HEK293 (cell line): Measurements from ENCODE around the gene RAP1A.

Experiments used
- CTCF ChIA-PET: fragments of 350-600 bp; formaldehyde crosslinking; extraction: SDS; loops from one replicate; lab custom pipeline; 2021; ENCODE audit warnings: antibody characterized with exemption; lab: Yijun Ruan, JAX
- POLR2A ChIA-PET: fragments of 300-600 bp; formaldehyde crosslinking; extraction: SDS; loops from one replicate; lab custom pipeline; 2020; ENCODE audit warnings: antibody characterized with exemption, inconsistent platforms; lab: Yijun Ruan, JAX
- H3K27ac ChIP-seq: fragments of 200-500 bp; sonication (Bioruptor generic); 2 replicates; pipeline ENCODE4 v1.5.1; 2014; ENCODE audit warnings: low read depth, low read length, control low read depth, inconsistent platforms; ENCODE audit errors: extremely low read depth
- H3K36me3 ChIP-seq, 2 experiments: fragments of 200-500 bp in 1 of 2; sonication (Bioruptor generic) in 1 of 2; 1 replicate in 1 of 2; 2 replicates in 1 of 2; pipeline ENCODE4 v1.5.1; 2014 to 2017; ENCODE audit warnings: inconsistent platforms in 2 of 2, low read length in 2 of 2; ENCODE audit not compliant: control insufficient read depth in 2 of 2, insufficient read depth in 1 of 2
- H3K4me1 ChIP-seq: fragments of 200-500 bp; sonication (Bioruptor generic); 2 replicates; pipeline ENCODE4 v1.5.1; 2014; ENCODE audit warnings: mild to moderate bottlenecking, low read length, inconsistent platforms; ENCODE audit not compliant: control insufficient read depth, insufficient read depth
- H3K4me3 ChIP-seq: 2 replicates; pipeline ENCODE4 v1.5.1; 2011; ENCODE audit warnings: low read depth, mild to moderate bottlenecking, control low read depth, low read length, moderate library complexity
- H3K9me3 ChIP-seq: fragments of 200-500 bp; sonication (Bioruptor generic); 2 replicates; pipeline ENCODE4 v1.5.1; 2014; ENCODE audit warnings: low read depth, low read length, inconsistent platforms; ENCODE audit not compliant: control insufficient read depth, insufficient read depth
- EGR2 ChIP-seq: fragments of 450-650 bp; formaldehyde crosslinking; IDR thresholded peaks from 2 replicates; pipeline ENCODE4 v1.5.1; 2016; ENCODE audit warnings: low read depth, missing biosample characterization, missing genetic modification characterization
- GLI4 ChIP-seq: fragments of 450-650 bp; formaldehyde crosslinking; IDR thresholded peaks from 2 replicates; pipeline ENCODE4 v1.5.1; 2016; ENCODE audit warnings: missing biosample characterization, missing genetic modification characterization
- GLIS2 ChIP-seq: fragments of 450-650 bp; formaldehyde crosslinking; IDR thresholded peaks from 2 replicates; pipeline ENCODE4 v1.5.1; 2016; ENCODE audit warnings: missing biosample characterization, missing genetic modification characterization
- KLF16 ChIP-seq: fragments of 450-650 bp; formaldehyde crosslinking; IDR thresholded peaks from 2 replicates; pipeline ENCODE4 v1.5.1; 2017; ENCODE audit warnings: missing biosample characterization, missing genetic modification characterization
- OVOL3 ChIP-seq: fragments of 450-650 bp; formaldehyde crosslinking; IDR thresholded peaks from 2 replicates; pipeline ENCODE4 v1.5.1; 2016; ENCODE audit warnings: missing biosample characterization, missing genetic modification characterization
- YY2 ChIP-seq: fragments of 450-650 bp; formaldehyde crosslinking; IDR thresholded peaks from 2 replicates; pipeline ENCODE4 v1.5.1; 2016; ENCODE audit warnings: missing biosample characterization, missing genetic modification characterization
- ZIC2 ChIP-seq: fragments of 450-650 bp; formaldehyde crosslinking; IDR thresholded peaks from 2 replicates; pipeline ENCODE4 v1.5.1; 2016; ENCODE audit warnings: missing biosample characterization, missing genetic modification characterization
- ZNF248 ChIP-seq: fragments of 450-650 bp; formaldehyde crosslinking; IDR thresholded peaks from 2 replicates; pipeline ENCODE4 v1.5.1; 2017; ENCODE audit warnings: missing biosample characterization, missing genetic modification characterization
- ZNF280D ChIP-seq: fragments of 450-650 bp; formaldehyde crosslinking; IDR thresholded peaks from 2 replicates; pipeline ENCODE4 v1.5.1; 2016; ENCODE audit warnings: missing biosample characterization, missing genetic modification characterization
- ZNF302 ChIP-seq: fragments of 450-650 bp; formaldehyde crosslinking; IDR thresholded peaks from 2 replicates; pipeline ENCODE4 v1.5.1; 2016; ENCODE audit warnings: missing biosample characterization, missing genetic modification characterization, low read depth
- ZNF366 ChIP-seq: fragments of 450-650 bp; formaldehyde crosslinking; conservative IDR thresholded peaks from 2 replicates; pipeline ENCODE4 v1.5.1; 2016; ENCODE audit warnings: missing biosample characterization, missing genetic modification characterization
- ZNF391 ChIP-seq: fragments of 450-650 bp; formaldehyde crosslinking; IDR thresholded peaks from 2 replicates; pipeline ENCODE4 v1.5.1; 2016; ENCODE audit warnings: low read depth, missing biosample characterization, missing genetic modification characterization, borderline replicate concordance
- ZNF558 ChIP-seq: fragments of 450-650 bp; formaldehyde crosslinking; IDR thresholded peaks from 2 replicates; pipeline ENCODE4 v1.5.1; 2016; ENCODE audit warnings: missing biosample characterization, missing genetic modification characterization
- ZNF571 ChIP-seq: fragments of 450-650 bp; formaldehyde crosslinking; IDR thresholded peaks from 2 replicates; pipeline ENCODE4 v1.5.0; 2017; ENCODE audit warnings: missing biosample characterization, missing genetic modification characterization
- ZNF664 ChIP-seq: fragments of 450-650 bp; formaldehyde crosslinking; IDR thresholded peaks from 2 replicates; pipeline ENCODE4 v1.5.1; 2016; ENCODE audit warnings: missing biosample characterization, missing genetic modification characterization
- ZNF785 ChIP-seq: fragments of 450-650 bp; formaldehyde crosslinking; IDR thresholded peaks from 2 replicates; pipeline ENCODE4 v1.5.1; 2016; ENCODE audit warnings: missing biosample characterization, missing genetic modification characterization
- ZSCAN16 ChIP-seq: fragments of 450-650 bp; formaldehyde crosslinking; IDR thresholded peaks from 2 replicates; pipeline ENCODE4 v1.5.1; 2016; ENCODE audit warnings: missing biosample characterization, missing genetic modification characterization
- ZSCAN30 ChIP-seq: fragments of 450-650 bp; IDR thresholded peaks from 2 replicates; pipeline ENCODE4 v1.5.1; 2018; ENCODE audit warnings: missing biosample characterization, mild to moderate bottlenecking, missing genetic modification characterization, moderate library complexity
- TF ChIP-seq, protein P1 (sequence below): fragments of 450-650 bp; formaldehyde crosslinking; IDR thresholded peaks from 2 replicates; pipeline ENCODE4; 2016; ENCODE audit warnings: missing biosample characterization, missing genetic modification characterization

The RAP1A gene

DNA sequence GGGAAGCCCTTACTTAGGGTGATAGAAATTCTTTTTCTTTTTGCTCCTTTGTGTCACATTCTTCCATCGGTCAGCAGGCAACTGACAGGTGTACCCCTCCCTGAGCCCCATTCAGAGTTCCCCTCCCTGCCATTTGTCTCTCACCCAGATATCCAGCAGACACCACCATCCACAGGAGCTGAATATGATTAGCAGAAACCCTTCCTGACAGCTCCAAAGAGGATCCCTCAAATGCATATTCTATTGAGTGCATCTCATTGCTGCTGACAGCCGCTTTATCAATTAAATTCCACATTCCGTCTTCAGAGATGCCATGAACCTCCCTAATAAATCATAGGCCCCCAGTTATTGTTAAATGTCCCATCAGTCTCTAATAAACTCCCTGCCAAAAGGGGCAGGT, 130.0 kb downstream of the RAP1A start (continued):
- no peak for TF ChIP-seq ZNF664
- no peak for TF ChIP-seq GLI4 (tag by site-specific recombination)
- no peak for TF ChIP-seq ZSCAN30
- no peak for TF ChIP-seq YY2 (tag by site-specific recombination)
- TF ChIP-seq ZNF571 = no peak

DNA sequence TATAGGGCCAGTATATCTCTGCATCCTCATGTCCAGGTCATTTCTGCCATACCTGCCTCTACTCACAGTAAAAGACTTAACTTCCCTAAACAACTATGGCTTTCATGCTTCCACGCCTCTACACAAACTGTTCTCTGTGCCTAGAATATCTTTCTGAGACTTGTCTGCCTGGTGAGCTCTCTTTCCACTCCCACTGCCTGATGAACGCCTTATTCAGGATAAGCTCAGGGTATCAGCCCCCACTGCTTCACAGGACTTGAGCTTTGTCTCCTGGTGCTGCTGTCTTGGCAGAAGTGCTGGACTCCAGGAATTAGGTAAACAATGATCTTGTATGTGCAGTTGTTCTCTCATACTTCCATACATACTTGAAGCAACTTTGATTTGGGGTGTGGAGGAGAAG, 131.3 kb downstream of the RAP1A start:
- POLR2A ChIA-PET = interaction anchor here (0.6 to 3.5 kb wide), 2 partner anchors 11 to 289 kb away, joined by 5 to 13 read pairs; partner anchors contain the start of gene INKA2
- Histone ChIP-seq H3K9me3 (no peaks in the 10 kb centered on the region), H3K27ac (no peak overlapping the region), H3K4me1 (peaks cover 4% of the 10 kb centered on the region; the same call in 1 of the 2 replicates), H3K36me3 (no peaks in the 10 kb centered on the region), H3K4me3 (no peak overlapping the region)
- TF ChIP-seq ZNF785 (no peak), ZNF280D (tag by site-specific recombination) (no peak)
- TF ChIP-seq, protein P1, sequence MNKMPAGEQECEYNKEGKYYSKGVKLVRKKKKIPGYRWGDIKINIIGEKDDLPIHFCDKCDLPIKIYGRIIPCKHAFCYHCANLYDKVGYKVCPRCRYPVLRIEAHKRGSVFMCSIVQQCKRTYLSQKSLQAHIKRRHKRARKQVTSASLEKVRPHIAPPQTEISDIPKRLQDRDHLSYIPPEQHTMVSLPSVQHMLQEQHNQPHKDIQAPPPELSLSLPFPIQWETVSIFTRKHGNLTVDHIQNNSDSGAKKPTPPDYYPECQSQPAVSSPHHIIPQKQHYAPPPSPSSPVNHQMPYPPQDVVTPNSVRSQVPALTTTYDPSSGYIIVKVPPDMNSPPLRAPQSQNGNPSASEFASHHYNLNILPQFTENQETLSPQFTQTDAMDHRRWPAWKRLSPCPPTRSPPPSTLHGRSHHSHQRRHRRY (tag by site-specific recombination) = no peak
- CTCF ChIA-PET = interaction anchor here (0.6 to 3.2 kb wide), 11 partner anchors 13 to 612 kb away, joined by 3 to 14 read pairs (median 4); partner anchors contain the start of gene INKA2

GRCh38 chr1:111751906-111752575, 132.5 kb downstream of the RAP1A start:
- peaks cover 4% of the 10 kb centered on the region; the same call in 1 of the 2 replicates for H3K4me1 ChIP-seq
- no peak overlapping the region for H3K4me3 ChIP-seq
- peaks cover 0 to 1% of the 10 kb centered on the region in 2 experiments; a peak in 1 of 3 replicates for H3K36me3 ChIP-seq
- H3K27ac ChIP-seq = no peak overlapping the region
- ChIA-PET POLR2A (interaction anchor here (3.5 kb wide), 1 partner anchor 13 kb away, joined by 13 read pairs; the partner anchor contains the start of gene INKA2), CTCF (interaction anchor here (0.6 to 2.3 kb wide), 7 partner anchors 14 to 270 kb away, joined by 3 to 14 read pairs (median 5); partner anchors contain the start of gene INKA2)
- no peaks in the 10 kb centered on the region for H3K9me3 ChIP-seq
- TF ChIP-seq ZNF366 (tag by site-specific recombination) (no peak), ZSCAN16 (no peak), GLI4 (tag by site-specific recombination) (no peak), ZNF391 (tag by site-specific recombination) (no peak), GLIS2 (no peak), ZNF280D (tag by site-specific recombination) (no peak), ZIC2 (tag by site-specific recombination) (no peak), ZNF248 (tag by site-specific recombination) (no peak), OVOL3 (tag by site-specific recombination) (no peak), EGR2 (tag by site-specific recombination) (no peak), ZNF302 (tag by site-specific recombination) (no peak), ZNF558 (no peak), KLF16 (tag by site-specific recombination) (no peak)
